Endothelial cell (in vitro differentiated cells): ENCODE data around the gene DMD. TPM values are rescaled to one million over a fixed set of nuclear protein-coding genes. Genes with fewer than 3 reads are reported as not detected.

Source experiments
- DNase-seq: peaks from one replicate; pipeline ENCODE4 v3.0.0; 2021; ENCODE audit warnings: low spot score
- H3K27ac Mint-ChIP-seq: one replicate; pipeline ENCODE4 v1.8.0; 2021; ENCODE audit warnings: mixed read lengths, inconsistent platforms; ENCODE audit not compliant: unreplicated experiment
- H3K27me3 Mint-ChIP-seq: one replicate; pipeline ENCODE4 v1.8.0; 2021; ENCODE audit warnings: mild to moderate bottlenecking, moderate library complexity, mixed read lengths, inconsistent platforms; ENCODE audit not compliant: unreplicated experiment
- H3K36me3 Mint-ChIP-seq: one replicate; pipeline ENCODE4 v1.8.0; 2021; ENCODE audit warnings: mild to moderate bottlenecking, low read depth, mixed read lengths, inconsistent platforms; ENCODE audit not compliant: unreplicated experiment
- H3K4me1 Mint-ChIP-seq: one replicate; pipeline ENCODE4 v1.8.0; 2021; ENCODE audit warnings: mild to moderate bottlenecking, mixed read lengths, inconsistent platforms; ENCODE audit not compliant: unreplicated experiment
- H3K4me3 Mint-ChIP-seq: one replicate; pipeline ENCODE4 v1.8.0; 2021; ENCODE audit warnings: mild to moderate bottlenecking, mixed read lengths, inconsistent platforms; ENCODE audit not compliant: unreplicated experiment
- H3K9me3 Mint-ChIP-seq: one replicate; pipeline ENCODE4 v1.8.0; 2021; ENCODE audit warnings: mixed read lengths, inconsistent platforms; ENCODE audit not compliant: unreplicated experiment
- CTCF ChIP-seq: fragments of 200-600 bp; sonication (generic); IDR thresholded peaks from one replicate; pipeline ENCODE4 v1.5.0; 2021; ENCODE audit warnings: antibody characterized with exemption; ENCODE audit not compliant: unreplicated experiment
- total RNA-seq: library from RNA; stranded (reverse); fragmentation: NEBNext Ultra II Directional; extraction: Animal tissue kit (Norgen Biotek cat#: 25700); gene quantifications from one replicate; pipeline ENCODE4 v1.2.1, GENCODE V29; 2021; ENCODE audit not compliant: unreplicated experiment

The DMD gene
- total RNA-seq, 1 donor from 2014 or later = 5.5 TPM

- no peak overlapping the region for H3K27ac Mint-ChIP-seq
- H3K4me3 Mint-ChIP-seq = no peak overlapping the region
- DNase-seq = no peak
- no peak for TF ChIP-seq CTCF
- H3K27me3 Mint-ChIP-seq = no peaks in the 10 kb centered on the region
- no peaks in the 10 kb centered on the region for H3K9me3 Mint-ChIP-seq
- no peaks in the 10 kb centered on the region for H3K36me3 Mint-ChIP-seq
- no peaks in the 10 kb centered on the region for H3K4me1 Mint-ChIP-seq
These were observed 687.0 kb downstream of the DMD start for GRCh38 chrX:32524385-32524784.

GRCh38 chrX:32520789-32521188 lies 690.6 kb downstream of the DMD start:
- no peaks in the 10 kb centered on the region for H3K36me3 Mint-ChIP-seq
- H3K27me3 Mint-ChIP-seq = no peaks in the 10 kb centered on the region
- no peak overlapping the region for H3K27ac Mint-ChIP-seq
- DNase-seq = no peak
- H3K4me1 Mint-ChIP-seq = no peaks in the 10 kb centered on the region
- no peak for TF ChIP-seq CTCF
- no peak overlapping the region for H3K4me3 Mint-ChIP-seq
- H3K9me3 Mint-ChIP-seq = no peaks in the 10 kb centered on the region

GRCh38 chrX:32514986-32515385 lies 696.4 kb downstream of the DMD start:
- no peak for DNase-seq
- H3K36me3 Mint-ChIP-seq = no peaks in the 10 kb centered on the region
- no peak for TF ChIP-seq CTCF
- H3K4me1 Mint-ChIP-seq = no peaks in the 10 kb centered on the region
- no peak overlapping the region for H3K4me3 Mint-ChIP-seq
- no peaks in the 10 kb centered on the region for H3K27me3 Mint-ChIP-seq
- H3K9me3 Mint-ChIP-seq = no peaks in the 10 kb centered on the region
- no peak overlapping the region for H3K27ac Mint-ChIP-seq

- TF ChIP-seq CTCF = no peak
- Mint-ChIP-seq H3K27me3 (no peaks in the 10 kb centered on the region), H3K4me3 (no peak overlapping the region), H3K4me1 (no peaks in the 10 kb centered on the region), H3K36me3 (no peaks in the 10 kb centered on the region), H3K27ac (no peak overlapping the region), H3K9me3 (no peaks in the 10 kb centered on the region)
- no peak for DNase-seq
These were observed 709.7 kb downstream of the DMD start for GRCh38 chrX:32501606-32502005.

GRCh38 chrX:32496671-32497070 lies 714.7 kb downstream of the DMD start:
- Mint-ChIP-seq H3K4me3 (no peak overlapping the region), H3K9me3 (no peaks in the 10 kb centered on the region), H3K36me3 (no peaks in the 10 kb centered on the region), H3K4me1 (no peaks in the 10 kb centered on the region), H3K27ac (no peak overlapping the region), H3K27me3 (no peaks in the 10 kb centered on the region)
- no peak for TF ChIP-seq CTCF
- no peak for DNase-seq
